HL-60 (cell line): ENCODE measurements around the gene FNDC3B.

Source experiments
- DNase-seq, 2 experiments: peaks; one replicate each; pipeline ENCODE4 v3.0.0-alpha.2; 2010 to 2020; ENCODE audit warnings: low read depth in 1 of 2, low spot score in 1 of 2
- H3K27ac ChIP-seq: fragments of 250-450 bp; sonication (Bioruptor Pico); replicated peaks from 2 replicates; pipeline ENCODE4 v1.5.1; 2020; ENCODE audit warnings: mild to moderate bottlenecking, moderate library complexity
- H3K27me3 ChIP-seq: fragments of 250-450 bp; sonication (Bioruptor Pico); 2 replicates; pipeline ENCODE4 v1.5.1; 2021; ENCODE audit warnings: mild to moderate bottlenecking, moderate library complexity; ENCODE audit not compliant: insufficient read depth, poor library complexity, severe bottlenecking
- H3K4me3 ChIP-seq: replicated peaks from 2 replicates; pipeline ENCODE4 v1.5.1; 2011; ENCODE audit warnings: mild to moderate bottlenecking, control low read depth, low read length; ENCODE audit not compliant: insufficient read depth
- GABPA ChIP-seq: IDR thresholded peaks from 2 replicates; pipeline ENCODE4 v1.6.1; 2012; ENCODE audit warnings: low read depth
- POLR2AphosphoS5 ChIP-seq: IDR thresholded peaks from 2 replicates; pipeline ENCODE4 v1.6.1; 2012; ENCODE audit warnings: low read depth
- REST ChIP-seq: IDR thresholded peaks from 2 replicates; pipeline ENCODE4 v1.6.1; 2012; ENCODE audit warnings: low read depth; ENCODE audit not compliant: insufficient replicate concordance
- SPI1 ChIP-seq: IDR thresholded peaks from 2 replicates; pipeline ENCODE4 v1.6.1; 2012; ENCODE audit warnings: low read depth, mild to moderate bottlenecking, borderline replicate concordance
- TF ChIP-seq, protein P1 (sequence below): IDR thresholded peaks from one replicate; pipeline ENCODE4 v1.5.1; 2011; ENCODE audit warnings: low read length, control low read depth, inconsistent platforms; ENCODE audit not compliant: insufficient read depth

Gene FNDC3B

DNA sequence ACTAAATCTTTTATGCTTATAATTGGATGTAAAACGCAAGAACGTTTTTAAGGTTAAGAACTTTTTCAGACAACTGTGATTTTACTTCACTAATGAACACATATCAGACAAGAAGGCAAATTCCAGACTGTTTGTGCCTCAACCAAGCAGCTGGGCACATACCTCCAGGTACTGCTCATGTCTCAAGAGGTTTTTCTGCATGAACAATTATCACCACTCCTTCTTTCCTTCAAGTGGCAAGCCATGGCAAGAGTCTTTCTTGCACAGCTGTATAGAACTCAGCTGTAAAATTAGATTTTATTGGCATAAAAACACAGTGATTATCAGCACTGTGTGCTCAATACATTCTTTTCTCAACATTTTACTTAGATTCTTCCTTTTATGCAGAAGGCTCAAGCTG is 64.3 kb downstream of the FNDC3B start:
- Histone ChIP-seq H3K27ac (no peak overlapping the region), H3K4me3 (no peak overlapping the region), H3K27me3 (no peaks in the 10 kb centered on the region)
- TF ChIP-seq POLR2AphosphoS5, result no peak
- no peak for TF ChIP-seq GABPA
- no peak for TF ChIP-seq REST
- TF ChIP-seq SPI1, result no peak
- TF ChIP-seq, protein P1, sequence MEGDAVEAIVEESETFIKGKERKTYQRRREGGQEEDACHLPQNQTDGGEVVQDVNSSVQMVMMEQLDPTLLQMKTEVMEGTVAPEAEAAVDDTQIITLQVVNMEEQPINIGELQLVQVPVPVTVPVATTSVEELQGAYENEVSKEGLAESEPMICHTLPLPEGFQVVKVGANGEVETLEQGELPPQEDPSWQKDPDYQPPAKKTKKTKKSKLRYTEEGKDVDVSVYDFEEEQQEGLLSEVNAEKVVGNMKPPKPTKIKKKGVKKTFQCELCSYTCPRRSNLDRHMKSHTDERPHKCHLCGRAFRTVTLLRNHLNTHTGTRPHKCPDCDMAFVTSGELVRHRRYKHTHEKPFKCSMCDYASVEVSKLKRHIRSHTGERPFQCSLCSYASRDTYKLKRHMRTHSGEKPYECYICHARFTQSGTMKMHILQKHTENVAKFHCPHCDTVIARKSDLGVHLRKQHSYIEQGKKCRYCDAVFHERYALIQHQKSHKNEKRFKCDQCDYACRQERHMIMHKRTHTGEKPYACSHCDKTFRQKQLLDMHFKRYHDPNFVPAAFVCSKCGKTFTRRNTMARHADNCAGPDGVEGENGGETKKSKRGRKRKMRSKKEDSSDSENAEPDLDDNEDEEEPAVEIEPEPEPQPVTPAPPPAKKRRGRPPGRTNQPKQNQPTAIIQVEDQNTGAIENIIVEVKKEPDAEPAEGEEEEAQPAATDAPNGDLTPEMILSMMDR, result no peak
- no peak for DNase-seq

DNA sequence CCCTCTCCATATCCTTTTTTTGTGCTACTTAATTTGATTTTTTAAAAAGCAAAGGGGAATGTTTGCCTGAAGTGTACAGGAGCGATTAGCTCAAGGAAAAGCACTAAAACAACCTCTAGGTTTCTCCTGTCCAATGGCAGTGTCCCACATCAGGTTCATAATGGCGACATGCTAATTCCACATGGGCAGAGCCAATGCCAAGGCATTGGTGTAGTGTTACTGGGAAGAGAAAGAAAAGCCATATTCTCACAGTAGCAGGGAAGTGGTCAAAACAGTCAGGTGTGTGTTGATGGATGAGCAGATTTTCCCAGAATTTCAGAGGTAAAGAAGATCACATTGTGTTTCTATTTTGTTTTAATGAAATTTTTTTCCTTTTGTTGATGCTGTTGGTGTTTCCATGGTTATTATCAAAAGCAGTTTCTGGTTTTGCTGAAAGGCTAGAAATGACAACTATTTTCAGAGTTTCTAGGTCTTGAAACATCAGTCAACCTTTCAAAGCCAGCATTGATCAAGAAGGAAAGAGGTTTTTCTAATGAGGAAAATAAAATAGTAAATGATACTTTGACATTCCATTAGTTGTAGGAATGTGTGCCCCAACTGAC is 65.2 kb downstream of the FNDC3B start:
- Histone ChIP-seq H3K27me3 (no peaks in the 10 kb centered on the region), H3K4me3 (no peak overlapping the region), H3K27ac (0 out of 2 replicates have a peak overlapping the region, but pooled peaks have one; percentile 4)
- no peak for DNase-seq
- TF ChIP-seq REST (no peak), POLR2AphosphoS5 (0 out of 2 replicates have a peak, but pooled peaks have one; percentile 31), GABPA (no peak), SPI1 (no peak)
- TF ChIP-seq, protein P1, result no peak

- no peak for DNase-seq
- TF ChIP-seq POLR2AphosphoS5, result no peak
- no peak for TF ChIP-seq REST
- TF ChIP-seq SPI1, result no peak
- no peak for TF ChIP-seq GABPA
- TF ChIP-seq, protein P1, result no peak
- H3K4me3 ChIP-seq, result no peak overlapping the region
- H3K27me3 ChIP-seq, result no peaks in the 10 kb centered on the region
- peak overlapping the region; percentile 66 for H3K27ac ChIP-seq
These were observed 66.9 kb downstream of the FNDC3B start for GRCh38 chr3:172106037-172106954.
